GM18870 (cell line): ENCODE data around the gene CCDC88B.
A peak's percentile ranks its signal among the peaks of the same experiment; 100 is the strongest.
"Not testable (repeated sequence)": the region's sequence is repeated elsewhere in the genome, so short reads cannot be mapped to it uniquely, and the experiment has no call there.

Experiments
- ATAC-seq: cut with Tn5 transposase; IDR thresholded peaks from one replicate; pipeline ENCODE4 v1.9.1; 2021; ENCODE audit warnings: moderate library complexity; ENCODE audit not compliant: unreplicated experiment

The CCDC88B gene

GRCh38 chr11:64304032-64304315 lies 36.0 kb upstream of the CCDC88B start:
- no peak for ATAC-seq

DNA sequence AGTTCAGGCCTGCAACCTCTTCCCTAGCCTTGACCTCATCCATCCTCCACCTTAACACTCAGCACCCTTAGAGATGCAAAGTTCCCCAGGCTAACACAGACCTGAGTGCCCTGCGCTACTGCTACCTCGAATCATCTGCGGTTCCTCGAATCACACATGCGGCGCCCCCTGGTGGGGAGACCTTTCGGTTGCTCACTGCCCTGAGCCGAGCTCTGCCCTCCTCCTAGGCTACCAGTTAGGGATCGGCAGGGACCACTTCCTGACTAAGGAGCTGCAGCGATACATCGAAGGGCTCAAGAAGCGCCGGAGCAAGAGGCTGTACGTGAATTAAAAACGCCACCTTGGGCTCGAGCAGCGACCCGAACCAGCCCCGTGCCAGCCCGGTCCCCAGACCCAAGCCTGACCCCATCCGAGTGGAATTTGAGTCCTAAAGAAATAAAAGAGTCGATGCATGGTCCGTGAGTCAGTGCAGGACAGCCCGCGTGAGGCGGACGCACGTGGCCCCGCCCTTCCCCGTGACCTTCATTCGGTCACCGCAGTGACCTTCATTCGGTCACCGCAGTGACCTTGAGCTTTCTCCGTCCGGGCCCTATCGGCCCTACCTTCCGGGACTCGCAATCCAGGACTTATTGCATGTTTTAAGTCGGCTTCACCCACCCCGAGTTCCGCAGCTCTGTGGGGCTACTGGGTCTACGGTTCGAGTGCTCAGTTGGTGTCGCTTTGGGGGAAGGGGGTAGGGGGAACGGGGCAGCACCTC lies 35.5 kb upstream of the CCDC88B start:
- peak; percentile 39 for ATAC-seq

GRCh38 chr11:64305075-64305690 lies 34.8 kb upstream of the CCDC88B start, which contains the start of gene ESRRA:
TSS of gene ESRRA (plus strand) at chr11:64305524. CDS start at chr11:64307180, 1,656 bp downstream.
- peak; percentile 69 for ATAC-seq

DNA sequence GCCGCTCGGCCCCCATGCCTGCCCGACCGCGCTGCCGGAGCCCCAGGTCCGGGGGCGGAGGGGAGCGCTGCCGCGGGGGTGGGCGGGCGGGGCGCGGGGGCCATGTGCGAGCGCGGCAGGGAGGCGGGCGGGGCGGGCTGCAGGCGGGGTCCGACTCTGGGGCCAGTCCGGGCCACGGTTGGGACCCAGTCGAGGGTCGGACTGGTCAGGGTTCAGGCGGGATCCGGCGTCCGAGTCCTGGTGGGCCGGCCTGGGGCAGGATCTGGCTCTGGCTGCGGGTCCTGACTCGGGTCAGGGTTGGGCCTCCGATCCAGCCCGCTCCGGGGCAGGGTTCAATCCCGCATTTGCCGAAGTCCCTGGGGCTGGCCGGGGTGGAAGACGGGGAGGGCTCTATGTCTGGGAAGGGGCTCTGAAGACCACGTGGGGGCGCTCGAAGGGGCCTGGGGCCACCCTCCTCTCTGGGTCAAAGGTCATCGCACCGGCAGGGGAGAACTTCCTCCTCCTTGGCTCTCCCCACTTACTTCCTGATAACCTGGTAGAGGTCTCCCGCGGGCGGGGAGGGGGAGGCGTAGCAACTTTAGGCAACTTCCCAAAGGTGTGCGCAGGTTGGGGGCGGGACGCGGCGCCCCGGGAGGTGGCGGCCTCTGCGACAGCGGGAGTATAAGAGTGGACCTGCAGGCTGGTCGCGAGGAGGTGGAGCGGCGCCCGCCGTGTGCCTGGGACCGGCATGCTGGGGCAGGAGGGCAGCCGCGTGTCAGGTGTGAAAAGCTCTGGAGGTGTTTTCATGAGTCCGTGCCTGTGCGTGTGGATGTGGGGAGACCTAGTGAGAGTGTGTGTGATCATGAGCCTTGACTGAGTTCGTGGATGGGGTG lies 34.1 kb upstream of the CCDC88B start:
- ATAC-seq = no peak

DNA sequence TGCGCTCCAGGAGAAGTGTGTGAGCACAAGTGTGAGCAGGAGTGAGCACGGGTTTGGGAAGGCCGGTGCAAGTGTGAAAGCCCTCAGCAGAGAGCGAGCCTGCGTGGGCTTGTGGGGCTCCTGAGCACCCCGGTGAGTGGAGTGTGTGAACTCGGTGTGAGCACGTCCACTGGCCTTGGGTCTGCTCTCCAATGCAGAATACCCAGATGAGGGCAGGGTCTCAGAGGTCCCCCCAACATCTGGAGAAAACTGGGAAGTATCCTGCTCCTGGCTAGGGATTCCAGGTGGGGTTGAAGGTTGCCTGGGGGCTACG lies 33.5 kb upstream of the CCDC88B start:
- ATAC-seq = no peak

- no peak for ATAC-seq
Measured at GRCh38 chr11:64306876-64307622, 33.0 kb upstream of the CCDC88B start.

DNA sequence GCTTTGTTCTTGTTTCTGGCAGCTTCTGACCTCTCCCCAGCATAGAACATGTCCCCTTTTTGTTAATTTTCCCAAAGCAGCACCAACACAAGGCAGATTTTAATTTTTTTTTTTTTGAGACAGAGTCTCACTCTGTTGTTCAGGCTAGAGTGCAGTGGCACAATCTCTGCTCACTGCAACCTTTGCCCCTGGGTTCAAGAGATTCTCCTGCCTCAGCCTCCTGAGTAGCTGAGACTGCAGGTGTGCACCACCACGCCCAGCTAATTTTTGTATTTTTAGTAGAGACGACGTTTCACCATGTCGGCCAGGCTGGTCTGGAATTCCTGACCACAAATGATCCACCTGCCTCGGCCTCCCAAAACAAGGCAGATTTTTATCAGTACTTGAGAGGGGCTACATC lies 32.2 kb upstream of the CCDC88B start:
- not testable (repeated sequence) for ATAC-seq

- ATAC-seq = no peak
Measured at GRCh38 chr11:64312947-64313346, 27.1 kb upstream of the CCDC88B start.

GRCh38 chr11:64313491-64314145 lies 26.4 kb upstream of the CCDC88B start:
- ATAC-seq = no peak

GRCh38 chr11:64314146-64314804 lies 25.7 kb upstream of the CCDC88B start:
- no peak for ATAC-seq

- ATAC-seq = no peak
Measured at GRCh38 chr11:64314805-64315561, 25.0 kb upstream of the CCDC88B start.

- ATAC-seq = not testable (repeated sequence)
Measured at GRCh38 chr11:64315667-64316526, 24.1 kb upstream of the CCDC88B start.

DNA sequence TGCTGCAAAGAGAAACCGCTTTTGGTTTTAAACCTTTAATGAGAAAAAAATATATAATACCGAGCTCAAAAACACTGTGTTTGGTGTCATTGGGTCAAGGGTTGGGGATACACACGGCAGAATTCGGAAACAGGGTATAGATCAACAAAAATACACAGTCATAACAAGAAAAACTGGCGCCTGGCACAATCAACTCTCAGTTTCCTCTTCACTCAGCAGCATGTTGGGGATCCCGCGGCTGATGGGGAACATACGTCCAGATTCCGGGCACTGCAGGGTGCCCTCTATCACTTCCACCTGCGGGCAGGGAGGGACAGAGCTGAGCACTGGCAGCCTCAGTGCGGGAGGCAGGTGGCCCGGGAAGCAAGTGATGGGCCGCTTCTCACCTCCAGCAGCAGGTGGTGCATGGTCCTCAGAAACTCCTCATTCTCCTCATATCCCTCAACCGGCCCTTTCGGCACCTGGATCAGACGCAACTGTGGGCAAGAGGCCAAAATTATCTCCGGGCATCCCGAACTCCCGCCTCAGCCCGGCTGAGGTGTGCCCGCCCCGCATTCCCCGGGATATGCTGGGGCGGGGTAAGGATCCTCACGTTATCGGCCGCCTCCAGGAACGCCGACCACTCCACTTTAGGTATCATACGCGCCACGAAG lies 23.2 kb upstream of the CCDC88B start:
- ATAC-seq = no peak

DNA sequence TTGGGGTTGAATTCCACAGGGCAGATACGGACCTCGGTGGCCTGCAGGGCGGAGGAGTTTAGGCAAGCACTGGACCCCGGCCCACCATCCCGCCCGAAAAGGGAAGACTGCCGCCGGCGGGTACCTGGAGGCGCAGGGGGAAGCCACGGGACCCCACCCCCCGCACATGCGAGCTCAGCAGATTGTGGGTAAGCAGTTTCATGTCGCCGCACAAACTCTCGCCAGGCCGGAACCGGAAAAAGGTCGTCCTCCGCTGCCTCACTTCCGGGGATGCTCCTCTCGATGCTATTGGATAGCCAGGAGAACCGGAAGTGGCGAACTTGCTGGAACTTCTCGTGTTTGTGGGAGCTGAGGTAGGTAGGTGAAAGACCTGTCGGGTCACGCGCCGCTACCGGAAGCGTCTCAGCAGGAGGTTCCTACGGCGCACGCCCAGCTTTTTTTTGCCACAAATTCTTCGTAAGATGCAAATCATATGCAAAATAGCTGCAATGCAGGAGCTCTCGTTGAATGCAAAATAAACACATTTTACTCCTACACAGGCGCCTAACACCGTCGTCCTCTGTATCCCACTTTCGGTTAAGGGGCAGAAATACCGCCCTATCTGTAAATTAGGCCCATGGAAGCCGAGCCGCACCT lies 22.6 kb upstream of the CCDC88B start, which contains the start of gene TRMT112:
TRMT112 (minus strand) TSS at position 235 of the 636 bp plus-strand sequence; CDS start at position 202, 33 bp downstream.
- ATAC-seq = peak; percentile 73

- peak; percentile 46 for ATAC-seq
Measured at GRCh38 chr11:64317961-64318765, 21.8 kb upstream of the CCDC88B start, which contains the start of gene PRDX5. TSS of gene PRDX5 (plus strand) at chr11:64318121. CDS start at chr11:64318216, 95 bp downstream.
